Measurements from ENCODE around the gene C1QC. TPM values are rescaled to one million over a fixed set of nuclear protein-coding genes. Genes with fewer than 3 reads are reported as not detected.

C1QC gene
- total RNA-seq, 1 donor, result not detected

DNA sequence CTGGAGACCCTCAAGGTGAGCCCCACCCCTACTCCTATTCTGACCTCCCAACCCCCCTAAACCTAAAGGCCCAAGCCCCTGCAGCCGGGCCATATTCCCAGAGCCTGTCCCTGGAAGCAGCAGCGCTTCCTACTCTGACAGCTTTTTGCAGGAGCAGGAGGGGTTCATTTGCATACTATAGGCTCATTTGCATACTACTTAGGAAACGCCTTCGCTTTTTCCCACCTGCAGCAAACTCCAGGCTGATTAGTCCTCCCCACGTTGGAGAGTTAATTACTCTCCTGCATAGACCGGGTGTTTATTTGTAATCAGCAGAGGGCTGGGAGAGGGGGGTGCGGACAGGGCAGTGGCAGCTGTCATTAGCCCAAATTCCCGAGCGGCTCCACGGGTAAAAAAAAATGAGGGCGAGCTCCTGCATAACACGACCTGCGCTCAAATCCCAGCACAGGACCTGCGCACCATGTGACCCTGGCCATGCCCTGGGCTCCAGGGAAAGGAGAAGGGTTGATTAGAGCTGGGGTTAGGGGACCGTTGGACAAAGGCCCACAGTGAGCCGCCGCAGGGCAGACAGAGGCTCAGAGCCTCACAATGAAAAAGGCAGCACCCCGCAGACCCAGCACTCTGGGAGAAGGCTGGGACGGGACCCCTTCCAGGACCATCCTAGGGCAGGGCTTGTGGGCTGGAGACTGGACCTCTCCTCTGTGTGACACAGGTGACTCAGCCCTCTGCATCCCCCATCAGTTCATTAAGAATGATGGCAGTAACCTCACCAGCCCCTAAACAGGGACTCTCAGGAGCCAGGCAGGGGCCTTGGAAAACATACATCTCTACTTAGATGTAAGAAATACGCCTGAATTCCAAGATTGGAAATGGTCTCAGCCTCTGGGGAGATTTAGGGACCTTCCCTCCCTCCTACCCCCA, 16.9 kb upstream of the C1QC start:
- no peak overlapping the region for H3K4me3 ChIP-seq (ENCODE audit: low read depth, low read length)
- no peak for DNase-seq (ENCODE audit: low read depth)
- TF ChIP-seq CTCF (IDR thresholded peaks at IDR 0.05; ENCODE audit: insufficient read depth, low read depth, low read length), result no peak

GRCh38 chr1:22627331-22627730, 16.1 kb upstream of the C1QC start:
- no peak for TF ChIP-seq CTCF (IDR thresholded peaks at IDR 0.05; ENCODE audit: insufficient read depth, low read depth, low read length)
- DNase-seq (ENCODE audit: low read depth), result no peak
- no peak overlapping the region for H3K4me3 ChIP-seq (ENCODE audit: low read depth, low read length)

- TF ChIP-seq CTCF (IDR thresholded peaks at IDR 0.05; ENCODE audit: insufficient read depth, low read depth, low read length), result no peak
- no peak overlapping the region for H3K4me3 ChIP-seq (ENCODE audit: low read depth, low read length)
- no peak for DNase-seq (ENCODE audit: low read depth)
Observed at GRCh38 chr1:22628698-22629444, 14.6 kb upstream of the C1QC start.

DNA sequence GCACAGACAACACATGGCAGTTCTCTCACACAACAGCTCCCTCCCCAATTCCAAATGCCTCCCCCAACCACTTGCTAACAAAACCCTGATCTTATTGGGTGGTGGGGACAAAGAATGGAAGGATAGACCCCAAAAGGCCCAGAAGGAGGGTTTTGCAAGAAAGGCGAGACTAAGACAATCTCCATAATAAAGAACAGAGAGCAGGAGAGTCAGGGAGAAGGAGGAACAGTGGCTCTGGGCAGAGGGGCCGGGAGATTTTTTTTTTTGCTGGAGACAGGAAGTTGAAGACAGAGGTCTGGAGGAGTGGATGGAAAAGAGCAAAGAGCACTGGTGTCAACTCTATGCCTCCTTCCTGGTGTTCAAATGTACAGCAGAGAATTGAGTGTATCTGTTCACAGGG, 13.5 kb upstream of the C1QC start:
- DNase-seq (ENCODE audit: low read depth), result no peak
- no peak for TF ChIP-seq CTCF (IDR thresholded peaks at IDR 0.05; ENCODE audit: insufficient read depth, low read depth, low read length)
- H3K4me3 ChIP-seq (ENCODE audit: low read depth, low read length), result no peak overlapping the region

- DNase-seq (ENCODE audit: low read depth), result no peak
- TF ChIP-seq CTCF (IDR thresholded peaks at IDR 0.05; ENCODE audit: insufficient read depth, low read depth, low read length), result no peak
- H3K4me3 ChIP-seq (ENCODE audit: low read depth, low read length), result no peak overlapping the region
Observed at GRCh38 chr1:22633697-22634463, 9.6 kb upstream of the C1QC start.

GRCh38 chr1:22635436-22635835, 8.0 kb upstream of the C1QC start:
- H3K4me3 ChIP-seq (ENCODE audit: low read depth, low read length), result no peak overlapping the region
- TF ChIP-seq CTCF (IDR thresholded peaks at IDR 0.05; ENCODE audit: insufficient read depth, low read depth, low read length), result no peak
- no peak for DNase-seq (ENCODE audit: low read depth)
